SH-SY5Y (cell line): ENCODE data around the gene BMP4.

Experiments
- GATA2 ChIP-seq: IDR thresholded peaks from 2 replicates; pipeline ENCODE4 v1.6.1; 2011; ENCODE audit warnings: mild to moderate bottlenecking, low read depth, low read length
- GATA3 ChIP-seq: IDR thresholded peaks from 2 replicates; pipeline ENCODE4 v1.6.1; 2011; ENCODE audit warnings: low read depth, mild to moderate bottlenecking, low read length, moderate library complexity

DNA sequence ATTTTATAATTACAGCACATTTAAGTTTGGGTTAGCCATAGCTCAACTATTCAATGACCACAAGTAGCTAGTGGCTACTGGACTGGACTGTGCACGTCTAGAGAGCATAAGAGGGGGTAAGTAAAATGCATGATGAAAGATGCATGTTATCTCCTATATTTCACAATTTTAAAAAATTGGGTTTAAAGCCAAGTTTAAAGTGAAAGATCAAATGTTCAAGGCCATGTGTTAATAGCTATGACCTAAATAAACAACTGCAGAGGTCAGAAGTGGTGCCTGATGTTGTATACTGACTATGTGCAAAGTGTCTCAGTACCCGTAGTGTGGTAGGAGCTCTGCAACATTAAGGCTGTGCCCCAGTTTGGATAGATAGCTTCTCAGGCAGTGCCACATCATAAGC is 48.2 kb downstream of the BMP4 start:
- no peak for TF ChIP-seq GATA3
- TF ChIP-seq GATA2, result no peak
